DMS79 (cell line): ENCODE data around the gene EDARADD.
"Not testable (repeated sequence)": the region's sequence is repeated elsewhere in the genome, so short reads cannot be mapped to it uniquely, and the experiment has no call there.

Experiments used
- DNase-seq: peaks from one replicate; lab custom pipeline; 2025; lab: John Stamatoyannopoulos, UW

The EDARADD gene

GRCh38 chr1:236486356-236487002 lies 92.4 kb downstream of the EDARADD start:
- no peak for DNase-seq

GRCh38 chr1:236489161-236489560 lies 95.1 kb downstream of the EDARADD start:
- DNase-seq: not testable (repeated sequence)

GRCh38 chr1:236489710-236490377 lies 95.8 kb downstream of the EDARADD start:
- no peak for DNase-seq

- no peak for DNase-seq
Measured at GRCh38 chr1:236491469-236492136, 97.5 kb downstream of the EDARADD start.

- no peak for DNase-seq
Measured at GRCh38 chr1:236492378-236492777, 98.3 kb downstream of the EDARADD start.

GRCh38 chr1:236494082-236494481 lies 100.0 kb downstream of the EDARADD start:
- no peak for DNase-seq

- DNase-seq: no peak
Measured at GRCh38 chr1:236494586-236495466, 100.7 kb downstream of the EDARADD start.

- DNase-seq: no peak
Measured at GRCh38 chr1:236495467-236496112, 101.5 kb downstream of the EDARADD start.

GRCh38 chr1:236497908-236498307 lies 103.8 kb downstream of the EDARADD start:
- DNase-seq: no peak

GRCh38 chr1:236501093-236501492 lies 107.0 kb downstream of the EDARADD start:
- DNase-seq: no peak

- DNase-seq: no peak
Measured at GRCh38 chr1:236502579-236502971, 108.5 kb downstream of the EDARADD start.

- DNase-seq: no peak
Measured at GRCh38 chr1:236502972-236503639, 109.0 kb downstream of the EDARADD start.

GRCh38 chr1:236504338-236504737 lies 110.3 kb downstream of the EDARADD start:
- not testable (repeated sequence) for DNase-seq

GRCh38 chr1:236507022-236507700 lies 113.1 kb downstream of the EDARADD start:
- DNase-seq: no peak

GRCh38 chr1:236508593-236509027 lies 114.5 kb downstream of the EDARADD start:
- no peak for DNase-seq

GRCh38 chr1:236509203-236509602 lies 115.1 kb downstream of the EDARADD start:
- no peak for DNase-seq

- no peak for DNase-seq
Measured at GRCh38 chr1:236509647-236510401, 115.7 kb downstream of the EDARADD start.

- no peak for DNase-seq
Measured at GRCh38 chr1:236511735-236512418, 117.8 kb downstream of the EDARADD start.
